Dermis lymphatic vessel endothelial cell (primary cell): ENCODE results near the gene HIF1AN. TPM values are rescaled to one million over a fixed set of nuclear protein-coding genes. Genes with fewer than 3 reads are reported as not detected.

Source experiments
- total RNA-seq: library from RNA; depleted of rRNA; stranded (reverse); fragments of >200 nt; gene quantifications from 2 replicates; pipeline ENCODE4 v1.2.1, GENCODE V29; 2014

HIF1AN gene
- 8.8 and 8.9 TPM in 2 replicates for total RNA-seq

GRCh38 chr10:100535715-100536353, at the start of gene HIF1AN:
Gene HIF1AN, plus strand, starts transcription at chr10:100535943. Its CDS starts 16 bp downstream, at chr10:100535959.

GRCh38 chr10:100519311-100520051, 16.3 kb upstream of the HIF1AN start, which contains the start of gene SEC31B:
Gene SEC31B, minus strand, starts transcription at chr10:100519861. Its CDS starts 2,909 bp downstream, at chr10:100516952.

GRCh38 chr10:100529475-100530298, 6.1 kb upstream of the HIF1AN start, which contains the start of gene NDUFB8:
Gene NDUFB8, minus strand, starts transcription at chr10:100529871. Its CDS starts 20 bp downstream, at chr10:100529851.

Other genes starting within 250 kb of the HIF1AN start
- 35.5 and 39.3 TPM in 2 replicates for gene BLOC1S2, start 249.3 kb upstream of the HIF1AN start, total RNA-seq
- gene PKD2L1, start 205.7 kb upstream of the HIF1AN start, total RNA-seq = not detected in 2 replicates
- gene SCD, start 188.7 kb upstream of the HIF1AN start, total RNA-seq = 24.5 and 42.6 TPM in 2 replicates
- not detected in 2 replicates for gene WNT8B, start 72.9 kb upstream of the HIF1AN start, total RNA-seq
- 2.1 and 2.2 TPM in 2 replicates for gene SEC31B, start 16.1 kb upstream of the HIF1AN start, total RNA-seq
- gene NDUFB8, start 6.1 kb upstream of the HIF1AN start, total RNA-seq = 144 and 162 TPM in 2 replicates
- not detected in 2 replicates for gene PAX2, start 209.6 kb downstream of the HIF1AN start, total RNA-seq